Transverse colon (tissue), 4 donors: ENCODE data around the gene WWOX. TPM values are rescaled to one million over a fixed set of nuclear protein-coding genes. Genes with fewer than 3 reads are reported as not detected.
A peak's percentile ranks its signal among the peaks of the same experiment; 100 is the strongest.

Experiments
- DNase-seq: peaks from one replicate; pipeline ENCODE4 v3.0.0-alpha.2; 2019
- H3K27ac ChIP-seq, 4 donors: fragments of 200-600 bp; sonication (generic); 2 replicates each; pipeline ENCODE4 v1.5.1; 2016 to 2018; ENCODE audit warnings: inconsistent platforms in 4 of 4
- H3K27me3 ChIP-seq: fragments of 200-600 bp; sonication (generic); 2 replicates; pipeline ENCODE4 v1.5.1; 2017; ENCODE audit warnings: inconsistent platforms
- H3K36me3 ChIP-seq, 4 donors: fragments of 200-600 bp; sonication (generic); 2 replicates each; pipeline ENCODE4 v1.5.1; 2017 to 2019; ENCODE audit warnings: inconsistent platforms in 4 of 4
- H3K4me1 ChIP-seq, 4 donors: fragments of 200-600 bp; sonication (generic); 2 replicates each; pipeline ENCODE4 v1.5.1; 2017 to 2020; ENCODE audit warnings: inconsistent platforms in 4 of 4
- H3K4me3 ChIP-seq, 4 donors: fragments of 200-600 bp; sonication (generic); 1 replicate in 1 of 4; 2 replicates in 3 of 4; pipeline versions ENCODE4 v1.5.1 to v1.6.1; 2017 to 2019; ENCODE audit warnings: inconsistent platforms in 4 of 4
- H3K9me3 ChIP-seq, 2 donors: fragments of 200-600 bp; sonication (generic); 2 replicates each; pipeline ENCODE4 v1.5.1; 2017 to 2019; ENCODE audit warnings: inconsistent platforms in 2 of 2
- CTCF ChIP-seq, 5 experiments: fragments of 200-600 bp in 3 of 5; fragments of 450-650 bp in 2 of 5; sonication (generic) in 3 of 5; IDR thresholded peaks; 1 replicate in 2 of 5; 2 replicates in 3 of 5; pipeline ENCODE4 v1.5.1; 2016 to 2017; ENCODE audit warnings: antibody characterized with exemption in 5 of 5, inconsistent platforms in 3 of 5, mild to moderate bottlenecking in 2 of 5, moderate library complexity in 1 of 5
- EP300 ChIP-seq: sonication (generic); formaldehyde crosslinking; IDR thresholded peaks from one replicate; pipeline ENCODE4 v1.6.1; 2017; ENCODE audit warnings: antibody characterized with exemption, low read depth
- POLR2A ChIP-seq: fragments of 450-650 bp; IDR thresholded peaks from one replicate; pipeline ENCODE4 v1.6.1; 2016; ENCODE audit warnings: antibody characterized with exemption, mild to moderate bottlenecking, moderate library complexity
- POLR2AphosphoS5 ChIP-seq, 3 donors: sonication (generic); formaldehyde crosslinking; IDR thresholded peaks; one replicate each; pipeline ENCODE4 v1.6.1; 2016; ENCODE audit warnings: antibody characterized with exemption in 3 of 3
- WGBS, 2 donors: methylation state at CpG; one replicate each; pipeline ENCODE4 v1.1.5; 2018; ENCODE audit warnings: low coverage in 1 of 2; 5-methylcytosine and 5-hydroxymethylcytosine counted together
- in situ Hi-C, 4 donors: fragments of 200-750 bp; cut with MboI; loops; one replicate each; pipeline versions ENCODE4 v1.15.0 to v1.15.1; 2017; ENCODE audit warnings: low sequenced_read_pairs in 3 of 4, low pct_ligation_motif_present in 1 of 4, low pct_unique_long_range_greater_than_20kb in 1 of 4
- intact Hi-C: fragments of 100-400 bp; cut with DNase I; formaldehyde crosslinking; loops from one replicate; pipeline ENCODE4 v1.15.1; 2023; ENCODE audit warnings: low total_unique reads
- total RNA-seq, 4 donors: library from RNA; depleted of rRNA; stranded (reverse); fragments of >200 nt; gene quantifications; one replicate each; pipeline ENCODE4 v1.1.0, GENCODE V29; 2016

Gene WWOX
- total RNA-seq, 4 donors from 2014 or later = 11.2 to 53.8 (median 24.8) TPM

GRCh38 chr16:78768718-78769117 lies 669.3 kb downstream of the WWOX start:
- 78 to 79% methylated on average over 9 of the region's 9 CpGs for WGBS, 2 donors
- Histone ChIP-seq H3K4me1 (peaks cover 0 to 8% (median 5%) of the 10 kb centered on the region in 4 donors), H3K27me3 (no peaks in the 10 kb centered on the region), H3K27ac (no peak overlapping the region), H3K9me3 (no peaks in the 10 kb centered on the region), H3K36me3 (no peaks in the 10 kb centered on the region), H3K4me3 (no peak overlapping the region)
- intact Hi-C loops = no loop called here
- DNase-seq = no peak
- TF ChIP-seq EP300 (no peak), POLR2AphosphoS5 (IDR thresholded peaks at IDR 0.05) (no peak), CTCF (IDR thresholded peaks at IDR 0.05) (no peak), POLR2A (no peak)
- in situ Hi-C loops = loop anchor here in 2 of 4 donors (25.0 kb wide), 2 partner anchors 256 to 656 kb away; no protein-coding TSS in a partner anchor

- no peaks in the 10 kb centered on the region for H3K9me3 ChIP-seq
- intact Hi-C loops = no loop called here
- no peaks in the 10 kb centered on the region for H3K27me3 ChIP-seq
- TF ChIP-seq EP300 (no peak), CTCF (IDR thresholded peaks at IDR 0.05) (peak; percentile 68 to 92 (median 81))
- in situ Hi-C loops = loop anchor here in 3 of 4 donors (10.0 to 25.0 kb wide), 3 partner anchors 258 to 658 kb away; no protein-coding TSS in a partner anchor
- 25 to 86% methylated on average over 3 to 20 of the region's 23 CpGs for WGBS, 2 donors
- no peaks in the 10 kb centered on the region for H3K36me3 ChIP-seq
- H3K27ac ChIP-seq = no peak overlapping the region
- H3K4me1 ChIP-seq = peaks cover 0 to 8% (median 5%) of the 10 kb centered on the region in 4 donors
- peak; percentile 85 for DNase-seq
- no peak overlapping the region for H3K4me3 ChIP-seq
Observed at GRCh38 chr16:78770353-78771091, 671.1 kb downstream of the WWOX start.

- H3K27me3 ChIP-seq = no peaks in the 10 kb centered on the region
- no peak overlapping the region for H3K4me3 ChIP-seq
- H3K36me3 ChIP-seq = no peaks in the 10 kb centered on the region
- no peak for DNase-seq
- TF ChIP-seq POLR2AphosphoS5 (IDR thresholded peaks at IDR 0.05) (no peak), POLR2A (no peak), CTCF (IDR thresholded peaks at IDR 0.05) (no peak), EP300 (no peak)
- intact Hi-C loops (no loop called here), in situ Hi-C loops (loop anchor here in 3 of 4 donors (10.0 to 25.0 kb wide), 3 partner anchors 261 to 661 kb away; no protein-coding TSS in a partner anchor)
- H3K27ac ChIP-seq = no peak overlapping the region
- H3K9me3 ChIP-seq = no peaks in the 10 kb centered on the region
- 75 to 79% methylated on average over 6 to 8 of the region's 8 CpGs for WGBS, 2 donors
- H3K4me1 ChIP-seq = peaks cover 3 to 15% (median 7%) of the 10 kb centered on the region in 4 donors
Observed at GRCh38 chr16:78773291-78773702, 673.8 kb downstream of the WWOX start.

GRCh38 chr16:78773706-78774105 lies 674.3 kb downstream of the WWOX start:
- peaks cover 3 to 19% (median 8%) of the 10 kb centered on the region in 4 donors for H3K4me1 ChIP-seq
- H3K27me3 ChIP-seq = no peaks in the 10 kb centered on the region
- TF ChIP-seq CTCF (IDR thresholded peaks at IDR 0.05) (no peak), POLR2AphosphoS5 (IDR thresholded peaks at IDR 0.05) (no peak), POLR2A (no peak), EP300 (no peak)
- no peaks in the 10 kb centered on the region for H3K9me3 ChIP-seq
- no peak overlapping the region for H3K27ac ChIP-seq
- no peak for DNase-seq
- in situ Hi-C loops = loop anchor here in 3 of 4 donors (10.0 to 25.0 kb wide), 3 partner anchors 261 to 661 kb away; no protein-coding TSS in a partner anchor
- H3K36me3 ChIP-seq = no peaks in the 10 kb centered on the region
- 59 to 79% methylated on average over 4 of the region's 4 CpGs for WGBS, 2 donors
- no peak overlapping the region for H3K4me3 ChIP-seq
- intact Hi-C loops = no loop called here
